GM18951 (cell line): ENCODE data around the gene CTDSPL.

Experiments used
- POLR2A ChIP-seq: IDR thresholded peaks from 4 replicates; pipeline ENCODE4 v1.6.1; 2011; ENCODE audit warnings: mild to moderate bottlenecking; ENCODE audit not compliant: insufficient read length, insufficient read depth; ENCODE audit errors: extremely low read depth
- in situ Hi-C: fragments of 300-500 bp; cut with MboI; formaldehyde crosslinking; loops from one replicate; pipeline ENCODE4 v1.12.0; 2022; ENCODE audit warnings: low sequenced_read_pairs, mixed read lengths, inconsistent platforms; ENCODE audit not compliant: unreplicated experiment

The CTDSPL gene

GRCh38 chr3:37923569-37924040 lies 61.9 kb downstream of the CTDSPL start:
- no peak for TF ChIP-seq POLR2A
- in situ Hi-C loops: no loop called here

- TF ChIP-seq POLR2A: no peak
- in situ Hi-C loops: no loop called here
Observed at GRCh38 chr3:37924453-37924852, 62.8 kb downstream of the CTDSPL start.

DNA sequence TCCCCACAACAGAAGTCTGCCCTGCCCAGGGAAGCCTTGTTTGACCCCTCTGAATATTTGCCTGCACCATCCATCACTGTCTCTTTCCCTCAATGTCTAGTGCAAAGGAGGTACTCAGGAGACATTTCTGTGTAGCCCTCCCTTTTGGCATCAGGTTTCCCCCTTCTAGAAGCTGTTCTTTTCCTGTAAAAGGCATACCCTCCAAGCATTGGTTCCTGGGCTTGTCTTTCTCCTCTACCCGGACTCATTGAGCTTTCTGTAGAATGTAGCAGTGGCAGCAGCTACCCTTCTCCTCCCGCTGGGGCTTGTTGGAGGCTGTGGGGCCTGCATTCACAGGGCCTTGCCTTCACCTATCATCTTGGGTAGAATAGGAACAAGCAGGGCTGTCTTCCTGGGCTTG lies 63.5 kb downstream of the CTDSPL start:
- in situ Hi-C loops: no loop called here
- no peak for TF ChIP-seq POLR2A

GRCh38 chr3:37926611-37927010 lies 64.9 kb downstream of the CTDSPL start:
- no peak for TF ChIP-seq POLR2A
- in situ Hi-C loops: no loop called here

- no peak for TF ChIP-seq POLR2A
- in situ Hi-C loops: no loop called here
Observed at GRCh38 chr3:37930495-37930894, 68.8 kb downstream of the CTDSPL start.

DNA sequence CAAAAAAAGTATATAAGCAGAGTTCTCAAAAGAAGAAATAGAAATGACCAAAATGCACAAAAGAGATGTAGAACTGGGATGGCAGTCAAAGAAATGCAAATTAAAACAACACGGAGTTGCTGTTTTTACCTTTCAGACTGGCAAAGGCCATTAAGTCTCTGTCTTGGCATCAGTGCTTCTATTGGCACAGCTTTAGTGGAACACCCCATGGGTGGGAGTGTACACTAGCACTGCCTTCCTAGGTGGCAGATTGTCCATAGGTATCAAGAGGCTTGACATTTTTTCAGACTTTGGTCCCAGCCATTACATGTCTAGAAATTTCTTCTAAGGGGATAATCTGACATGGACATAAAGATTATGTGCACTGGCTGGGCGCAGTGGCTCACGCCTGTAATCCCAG lies 70.8 kb downstream of the CTDSPL start:
- no peak for TF ChIP-seq POLR2A

DNA sequence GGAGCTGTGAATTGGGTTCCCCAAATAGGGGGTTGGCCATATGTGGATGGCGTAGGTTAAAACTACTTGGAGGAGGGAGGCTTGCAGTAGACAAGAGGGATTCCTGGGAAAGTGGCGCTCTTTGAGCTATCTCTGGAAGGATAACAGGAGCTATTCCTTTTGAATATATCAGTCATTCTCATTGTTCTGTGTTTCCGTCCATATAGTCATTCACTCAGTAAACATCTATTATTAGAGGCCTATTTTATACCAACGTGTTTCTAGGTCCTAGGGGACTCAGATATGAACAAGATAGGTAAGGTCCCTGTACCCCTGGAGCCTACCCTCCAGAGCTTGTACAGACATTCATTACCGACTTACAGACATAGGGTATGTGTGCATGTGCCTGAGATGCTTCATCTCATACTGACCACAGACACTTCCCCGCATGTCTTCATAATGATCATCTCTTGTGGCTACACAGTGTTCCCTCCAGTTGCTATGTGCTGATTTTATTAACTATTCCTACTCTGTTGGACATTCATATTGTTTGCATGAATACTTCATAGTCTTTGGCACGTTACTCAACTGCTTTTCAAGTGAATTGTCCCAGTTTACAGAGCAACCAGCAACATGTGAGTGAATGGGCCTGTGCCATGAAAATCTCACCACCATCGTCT lies 73.1 kb downstream of the CTDSPL start:
- TF ChIP-seq POLR2A: no peak
- in situ Hi-C loops: no loop called here

More for the DNA sequence above, 70.8 kb downstream of the CTDSPL start:
- in situ Hi-C loops: no loop called here

GRCh38 chr3:37935290-37935668 lies 73.6 kb downstream of the CTDSPL start:
- TF ChIP-seq POLR2A: no peak

DNA sequence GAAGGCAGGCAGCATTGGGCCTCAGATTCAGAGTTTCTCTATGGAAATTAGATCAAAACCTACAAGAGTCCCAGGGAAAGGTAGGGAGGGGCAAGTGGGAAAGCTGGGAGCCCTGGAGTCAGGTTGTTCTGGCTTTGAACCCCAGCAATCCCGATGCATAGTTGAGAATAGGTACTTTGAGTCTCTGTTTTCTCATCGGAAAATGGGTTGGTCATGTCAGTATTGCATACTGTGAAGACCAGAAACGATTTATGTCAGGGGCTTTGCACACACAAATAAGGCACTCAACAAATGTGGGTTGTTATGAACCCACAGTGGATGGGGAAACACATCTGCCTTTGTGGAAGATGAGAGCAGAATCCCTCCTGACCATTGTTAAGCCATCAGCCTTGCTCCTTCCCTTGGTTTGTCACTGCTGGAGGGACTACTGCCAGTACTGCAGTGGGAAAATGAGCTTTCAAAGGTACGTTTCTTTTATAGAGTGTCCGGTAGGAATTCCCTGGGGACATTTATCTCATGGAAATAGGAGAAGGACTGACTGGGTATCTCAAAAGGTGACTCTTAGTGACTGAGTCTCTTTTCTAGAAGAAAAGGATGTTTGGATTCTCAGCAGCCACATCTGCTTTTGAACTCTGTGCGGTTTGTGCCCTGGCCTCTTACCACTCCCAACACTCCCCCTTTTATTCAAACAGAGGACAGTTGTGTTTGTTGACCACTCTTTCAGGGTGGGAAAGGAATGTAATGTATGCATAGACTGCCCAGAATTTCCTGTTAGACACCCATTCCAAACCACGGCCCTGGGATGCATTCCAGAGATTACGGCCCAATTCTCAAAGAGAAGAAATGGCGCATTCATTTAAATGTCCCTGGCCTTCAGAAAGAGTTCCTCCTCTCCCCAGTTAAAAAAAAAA lies 74.3 kb downstream of the CTDSPL start:
- in situ Hi-C loops: no loop called here
- no peak for TF ChIP-seq POLR2A

More at GRCh38 chr3:37935290-37935668, 73.6 kb downstream of the CTDSPL start:
- in situ Hi-C loops: no loop called here

- TF ChIP-seq POLR2A: no peak
- in situ Hi-C loops: no loop called here
Observed at GRCh38 chr3:37937156-37937555, 75.5 kb downstream of the CTDSPL start.

- in situ Hi-C loops: no loop called here
- TF ChIP-seq POLR2A: no peak
Observed at GRCh38 chr3:37938011-37938410, 76.3 kb downstream of the CTDSPL start.

DNA sequence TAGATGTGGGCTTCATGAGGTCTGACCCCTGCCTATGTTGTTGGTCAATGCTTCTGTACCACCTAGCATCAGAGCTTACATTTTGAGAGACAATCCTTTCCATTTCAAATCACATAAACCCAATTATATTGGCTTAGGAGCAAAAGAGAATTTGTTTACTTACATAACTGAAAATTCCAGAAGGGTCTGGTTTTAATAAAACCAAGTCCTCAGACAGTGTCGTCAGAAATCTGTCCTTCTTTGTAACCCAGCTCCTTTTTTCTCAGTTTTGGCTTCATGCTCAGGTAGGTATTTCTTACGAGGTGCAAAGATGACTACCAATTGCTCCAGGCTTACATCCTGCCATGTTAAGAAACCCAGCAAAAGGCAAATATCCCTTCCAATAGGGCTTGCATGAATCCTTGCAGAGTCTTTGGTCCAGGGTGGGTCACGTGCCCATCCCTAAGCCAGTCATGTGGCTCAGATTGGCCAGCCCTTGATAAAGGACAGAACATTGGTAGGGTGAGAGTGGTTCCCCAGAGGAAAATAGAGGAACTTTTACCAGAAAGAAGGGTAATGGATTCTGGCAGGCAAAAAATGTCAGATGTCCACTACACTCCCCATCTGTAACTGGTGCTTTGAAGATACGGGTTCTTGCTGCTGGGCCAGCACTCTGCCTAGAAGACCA lies 78.7 kb downstream of the CTDSPL start:
- in situ Hi-C loops: no loop called here
- TF ChIP-seq POLR2A: no peak
